Effector CD8-positive, alpha-beta T cell (primary cell): ENCODE data around the gene IGFLR1.

Experiments used
- DNase-seq: peaks from one replicate; lab custom pipeline; 2025; lab: John Stamatoyannopoulos, UW
- total RNA-seq, 4 experiments: gene quantifications; one replicate each; lab custom pipeline; 2026; lab: John Stamatoyannopoulos, UW

The IGFLR1 gene, protein sequence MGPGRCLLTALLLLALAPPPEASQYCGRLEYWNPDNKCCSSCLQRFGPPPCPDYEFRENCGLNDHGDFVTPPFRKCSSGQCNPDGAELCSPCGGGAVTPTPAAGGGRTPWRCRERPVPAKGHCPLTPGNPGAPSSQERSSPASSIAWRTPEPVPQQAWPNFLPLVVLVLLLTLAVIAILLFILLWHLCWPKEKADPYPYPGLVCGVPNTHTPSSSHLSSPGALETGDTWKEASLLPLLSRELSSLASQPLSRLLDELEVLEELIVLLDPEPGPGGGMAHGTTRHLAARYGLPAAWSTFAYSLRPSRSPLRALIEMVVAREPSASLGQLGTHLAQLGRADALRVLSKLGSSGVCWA
- total RNA-seq, result 4.9 to 15.2 (median 6.9) reads per million in 4 experiments

DNA sequence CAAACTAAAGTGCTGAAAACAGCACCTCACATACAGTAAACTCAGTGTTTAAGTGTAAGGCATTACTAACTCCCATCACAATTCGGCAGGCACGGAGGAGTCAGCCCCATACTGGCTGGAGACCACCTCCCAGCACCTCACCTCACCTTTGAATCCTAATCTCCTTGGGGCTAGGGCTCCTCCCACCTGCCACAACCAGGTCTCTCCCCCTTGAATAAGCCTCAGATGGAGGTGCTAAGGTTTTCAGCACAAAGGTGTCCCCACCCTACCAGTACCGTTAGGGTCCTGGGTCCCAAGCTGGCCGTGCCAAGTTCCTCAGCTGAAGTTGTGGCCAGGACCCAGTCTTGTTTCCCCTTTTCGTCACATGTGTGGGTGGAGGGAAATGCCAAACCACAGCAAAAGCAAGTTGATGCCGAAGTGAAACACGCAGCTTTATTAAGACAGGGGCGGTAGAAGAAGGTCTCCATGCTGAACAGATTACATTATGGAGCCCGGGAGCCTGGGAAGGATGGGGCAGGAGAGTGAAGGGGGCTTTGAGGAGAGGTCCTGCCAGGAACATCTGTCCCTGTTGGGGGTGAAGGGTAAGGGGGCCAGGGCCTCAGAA lies at the start of gene IGFLR1:
TSS of gene IGFLR1 (minus strand) at position 332 of the 604 bp plus-strand sequence. CDS start 1,272 bp downstream, outside the sequence.
- DNase-seq, result peak; percentile 31

DNA sequence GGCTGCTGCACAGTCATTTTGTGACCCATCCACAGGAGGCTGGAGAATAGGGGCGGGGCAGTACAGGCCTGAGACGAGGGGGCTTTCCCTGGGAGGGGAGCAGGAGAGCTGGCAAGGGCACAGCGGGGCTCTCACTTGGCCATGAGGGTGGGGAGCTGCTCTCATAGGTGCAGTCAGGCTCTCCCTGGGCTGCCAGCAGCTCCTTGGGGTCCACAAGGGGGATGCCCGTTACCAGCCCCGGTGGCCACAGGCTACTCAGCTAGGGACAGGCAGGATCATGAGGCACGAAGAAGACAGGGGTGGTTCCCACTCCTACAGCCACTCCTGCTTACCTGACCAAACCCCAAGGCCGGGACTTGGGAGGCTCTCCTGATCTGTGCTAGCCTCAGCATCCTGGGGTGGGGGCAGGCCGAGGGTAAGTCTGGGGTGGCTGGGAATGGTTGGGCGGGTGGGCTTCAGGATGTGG lies 49.6 kb upstream of the IGFLR1 start:
- no peak for DNase-seq

DNA sequence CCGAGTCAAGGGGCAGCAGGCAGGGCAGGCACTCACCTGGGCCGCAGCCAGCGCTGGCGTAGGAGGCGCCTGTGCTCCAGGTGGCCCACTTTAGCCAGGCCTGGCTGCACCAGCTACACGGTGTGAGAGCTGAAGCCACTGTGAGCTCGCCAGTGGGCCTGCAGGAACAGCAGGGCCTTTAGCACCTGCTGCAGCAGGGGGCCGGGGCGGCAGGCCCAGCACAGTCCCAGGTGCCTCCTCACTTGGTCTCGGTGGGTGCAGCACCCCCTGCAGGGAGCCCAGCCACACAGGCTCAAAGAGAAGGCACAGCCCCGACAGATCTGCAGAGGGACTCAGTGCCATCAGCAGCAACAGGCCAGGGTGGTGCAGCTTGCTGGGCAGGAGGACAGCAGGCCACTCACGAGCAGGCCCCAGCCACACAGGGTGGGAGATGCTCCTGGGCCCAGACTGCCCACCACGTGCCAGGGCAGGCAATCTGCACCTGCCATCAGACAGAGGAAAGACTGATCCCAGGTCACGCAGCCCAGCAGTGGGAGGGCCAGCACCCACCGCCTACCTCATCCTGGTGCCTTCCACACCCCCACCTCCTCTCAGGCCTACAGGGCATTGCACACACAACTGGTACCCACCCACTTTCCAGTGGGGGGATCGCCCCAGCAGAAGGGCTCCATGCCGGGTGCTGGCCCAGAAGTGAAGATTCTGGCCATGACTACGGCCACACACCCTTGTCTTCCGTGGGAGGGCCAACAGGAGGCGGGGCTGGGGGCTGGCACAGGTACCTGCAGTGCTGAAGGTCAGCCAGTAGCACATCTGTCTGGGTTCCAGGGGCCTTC lies 48.9 kb upstream of the IGFLR1 start:
- DNase-seq, result no peak

DNA sequence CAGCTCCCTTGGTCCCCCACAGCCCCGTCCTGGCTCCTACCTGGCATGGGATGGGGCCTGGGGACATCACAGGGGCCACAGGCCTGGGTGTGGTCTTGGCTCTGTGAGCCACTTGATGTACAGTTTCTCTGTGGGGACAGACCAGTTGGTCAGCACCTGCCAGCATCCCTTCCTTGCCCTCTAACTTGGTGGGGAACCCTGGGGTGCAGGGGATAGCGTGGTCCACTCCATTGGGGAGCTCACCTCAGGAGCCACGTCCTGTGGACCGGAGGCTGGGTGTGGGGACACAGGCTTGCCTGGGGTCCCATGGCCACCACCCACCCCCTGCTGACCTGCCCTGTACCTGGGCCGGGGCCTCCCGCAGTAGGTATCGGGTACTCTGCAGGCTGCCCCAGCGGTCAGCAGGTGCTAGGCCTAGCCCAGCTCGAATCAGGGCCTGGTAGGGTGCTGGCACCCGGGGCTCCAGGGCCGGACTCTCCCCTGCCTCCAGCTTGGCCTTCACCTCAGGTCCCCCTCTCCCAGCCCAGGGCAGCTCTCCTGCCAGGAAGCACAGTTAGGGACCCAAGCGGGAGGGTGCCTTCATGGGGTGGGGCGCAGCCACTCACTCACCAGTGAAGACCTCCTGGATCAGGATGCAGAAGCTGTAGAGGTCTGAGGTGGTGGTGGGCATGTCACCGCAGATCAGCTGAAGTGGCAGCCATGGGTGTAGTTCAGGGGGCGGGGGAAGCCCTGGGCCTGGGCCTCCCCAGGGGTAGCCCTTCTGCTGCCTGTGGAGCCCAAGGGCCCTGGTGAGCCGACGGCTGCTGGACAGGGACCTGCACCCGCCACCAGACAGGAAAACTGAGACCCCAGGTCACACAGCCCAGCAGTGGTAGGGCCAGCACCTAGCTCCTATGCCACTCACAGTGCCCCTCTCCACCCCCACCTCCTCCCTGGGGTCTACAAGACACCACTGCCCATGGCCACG lies 48.0 kb upstream of the IGFLR1 start:
- no peak for DNase-seq

DNA sequence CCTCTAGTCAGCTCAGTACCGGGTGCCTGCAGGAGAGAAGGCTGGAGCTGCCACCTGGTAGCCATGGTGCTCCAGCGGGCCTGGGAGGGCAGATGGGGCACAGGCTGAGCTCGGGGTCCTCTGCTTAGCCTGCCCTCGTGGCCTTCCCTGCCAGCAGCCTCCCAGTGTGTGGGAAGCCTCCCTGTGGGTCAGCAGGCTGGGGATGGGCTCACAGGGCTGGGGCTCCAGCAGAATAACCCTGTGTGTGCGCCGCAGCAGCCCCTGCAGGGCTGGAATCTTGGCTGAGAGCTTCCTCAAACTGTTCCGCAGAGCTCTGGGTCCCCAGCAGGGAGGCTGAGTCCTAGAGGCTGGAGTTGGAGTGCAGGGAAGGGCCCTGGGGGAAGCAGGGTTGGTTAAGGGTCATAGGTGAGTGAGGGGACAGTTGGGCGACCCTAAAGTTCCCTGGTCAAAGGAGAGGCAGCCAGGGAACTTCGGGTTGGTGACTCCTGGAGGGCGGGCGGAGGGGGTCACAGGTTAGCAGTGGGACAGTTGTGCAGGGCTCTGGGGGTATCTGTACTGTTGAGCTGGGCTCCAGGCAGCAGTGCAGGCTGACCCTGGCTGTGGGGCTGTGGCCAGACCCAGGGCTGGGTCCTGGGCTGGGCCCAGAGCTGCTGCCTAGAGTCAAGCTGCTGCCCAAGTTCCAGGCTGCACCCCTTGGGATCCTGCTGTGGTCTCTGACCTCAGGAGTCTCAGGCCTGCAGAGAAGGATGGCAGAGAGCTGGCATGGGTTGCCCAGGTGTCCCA lies 47.1 kb upstream of the IGFLR1 start:
- no peak for DNase-seq

DNA sequence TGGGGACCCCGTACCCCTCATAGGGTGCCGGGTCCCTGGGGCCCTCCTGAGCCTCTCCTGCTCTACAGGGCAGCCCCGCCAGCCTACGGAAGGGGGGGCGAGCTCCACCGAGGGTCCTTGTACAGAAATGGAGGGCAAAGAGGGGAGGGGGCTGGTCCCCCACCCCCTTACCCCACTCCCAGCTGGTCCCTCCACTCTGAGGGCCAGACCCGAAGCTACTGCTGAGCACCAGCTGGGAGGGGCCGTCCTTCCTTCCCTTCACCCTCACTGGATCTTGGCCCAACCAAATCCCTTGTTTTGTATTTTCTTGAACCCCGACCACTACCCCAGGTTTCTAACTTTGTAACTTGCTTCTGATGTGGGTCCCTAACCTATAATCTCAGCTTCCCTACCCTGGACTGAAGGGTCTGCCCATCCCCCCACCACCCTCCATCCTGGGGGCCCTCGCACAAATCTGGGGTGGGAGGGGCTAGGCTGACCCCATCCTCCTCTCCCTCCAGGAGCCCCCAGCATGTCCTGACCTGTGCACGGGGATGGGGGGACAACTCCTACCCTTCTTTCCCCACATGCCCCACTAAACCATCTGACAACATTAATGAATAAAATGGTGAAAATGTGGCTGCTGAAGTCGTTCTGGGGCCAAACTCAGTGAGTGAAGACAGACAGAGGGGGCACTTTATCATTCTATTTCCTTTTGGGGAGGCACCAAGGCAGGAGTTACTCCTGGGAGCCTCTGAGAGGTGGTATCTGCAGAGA lies 46.1 kb upstream of the IGFLR1 start:
- no peak for DNase-seq

DNA sequence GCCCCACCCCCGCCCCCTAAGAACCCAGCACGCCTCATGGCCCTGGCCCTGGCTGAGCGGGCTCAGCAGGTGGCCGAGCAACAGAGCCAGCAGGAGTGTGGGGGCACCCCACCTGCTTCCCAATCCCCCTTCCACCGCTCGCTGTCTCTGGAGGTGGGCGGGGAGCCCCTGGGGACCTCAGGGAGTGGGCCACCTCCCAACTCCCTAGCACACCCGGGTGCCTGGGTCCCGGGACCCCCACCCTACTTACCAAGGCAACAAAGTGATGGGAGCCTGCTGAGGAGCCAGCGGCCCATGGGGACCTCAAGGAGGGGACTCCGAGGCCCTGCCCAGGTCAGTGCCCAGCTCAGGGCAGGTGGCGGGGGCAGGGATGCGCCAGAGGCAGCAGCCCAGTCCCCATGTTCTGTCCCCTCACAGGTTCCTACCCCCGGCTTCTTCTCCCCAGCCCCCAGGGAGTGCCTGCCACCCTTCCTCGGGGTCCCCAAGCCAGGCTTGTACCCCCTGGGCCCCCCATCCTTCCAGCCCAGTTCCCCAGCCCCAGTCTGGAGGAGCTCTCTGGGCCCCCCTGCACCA lies 45.1 kb upstream of the IGFLR1 start:
- no peak for DNase-seq

DNA sequence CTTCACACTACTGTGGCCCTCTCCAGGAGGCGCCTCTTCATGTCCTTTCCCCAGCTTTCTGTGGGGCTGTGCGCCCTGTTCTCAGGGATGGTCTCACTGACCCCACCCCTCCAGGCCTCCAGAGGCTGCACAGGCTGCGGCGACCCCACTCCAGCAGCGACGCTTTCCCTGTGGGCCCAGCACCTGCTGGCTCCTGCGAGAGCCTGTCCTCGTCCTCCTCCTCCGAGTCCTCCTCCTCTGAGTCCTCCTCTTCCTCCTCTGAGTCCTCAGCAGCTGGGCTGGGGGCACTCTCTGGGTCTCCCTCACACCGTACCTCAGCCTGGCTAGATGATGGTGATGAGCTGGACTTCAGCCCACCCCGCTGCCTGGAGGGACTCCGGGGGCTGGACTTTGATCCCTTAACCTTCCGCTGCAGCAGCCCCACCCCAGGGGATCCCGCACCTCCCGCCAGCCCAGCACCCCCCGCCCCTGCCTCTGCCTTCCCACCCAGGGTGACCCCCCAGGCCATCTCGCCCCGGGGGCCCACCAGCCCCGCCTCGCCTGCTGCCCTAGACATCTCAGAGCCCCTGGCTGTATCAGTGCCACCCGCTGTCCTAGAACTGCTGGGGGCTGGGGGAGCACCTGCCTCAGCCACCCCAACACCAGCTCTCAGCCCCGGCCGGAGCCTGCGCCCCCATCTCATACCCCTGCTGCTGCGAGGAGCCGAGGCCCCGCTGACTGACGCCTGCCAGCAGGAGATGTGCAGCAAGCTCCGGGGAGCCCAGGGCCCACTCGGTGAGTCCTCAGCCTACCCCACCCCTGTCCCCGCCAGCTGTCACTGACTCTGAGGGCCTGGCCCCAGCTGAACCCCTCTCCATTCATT lies 44.3 kb upstream of the IGFLR1 start:
- no peak for DNase-seq

DNA sequence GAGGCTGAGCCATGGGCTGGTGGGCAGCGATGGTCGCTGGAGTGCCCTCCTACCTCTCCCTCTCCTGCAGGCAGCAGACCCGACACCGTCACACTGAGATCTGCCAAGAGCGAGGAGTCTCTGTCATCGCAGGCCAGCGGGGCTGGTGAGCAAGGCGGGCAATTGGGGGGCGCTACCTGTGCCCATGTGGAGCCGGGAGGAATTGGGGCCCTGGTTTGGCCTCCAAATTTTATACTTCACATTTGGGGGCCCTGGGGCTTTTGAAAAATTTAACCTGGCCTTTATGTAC lies 43.0 kb upstream of the IGFLR1 start:
- no peak for DNase-seq

DNA sequence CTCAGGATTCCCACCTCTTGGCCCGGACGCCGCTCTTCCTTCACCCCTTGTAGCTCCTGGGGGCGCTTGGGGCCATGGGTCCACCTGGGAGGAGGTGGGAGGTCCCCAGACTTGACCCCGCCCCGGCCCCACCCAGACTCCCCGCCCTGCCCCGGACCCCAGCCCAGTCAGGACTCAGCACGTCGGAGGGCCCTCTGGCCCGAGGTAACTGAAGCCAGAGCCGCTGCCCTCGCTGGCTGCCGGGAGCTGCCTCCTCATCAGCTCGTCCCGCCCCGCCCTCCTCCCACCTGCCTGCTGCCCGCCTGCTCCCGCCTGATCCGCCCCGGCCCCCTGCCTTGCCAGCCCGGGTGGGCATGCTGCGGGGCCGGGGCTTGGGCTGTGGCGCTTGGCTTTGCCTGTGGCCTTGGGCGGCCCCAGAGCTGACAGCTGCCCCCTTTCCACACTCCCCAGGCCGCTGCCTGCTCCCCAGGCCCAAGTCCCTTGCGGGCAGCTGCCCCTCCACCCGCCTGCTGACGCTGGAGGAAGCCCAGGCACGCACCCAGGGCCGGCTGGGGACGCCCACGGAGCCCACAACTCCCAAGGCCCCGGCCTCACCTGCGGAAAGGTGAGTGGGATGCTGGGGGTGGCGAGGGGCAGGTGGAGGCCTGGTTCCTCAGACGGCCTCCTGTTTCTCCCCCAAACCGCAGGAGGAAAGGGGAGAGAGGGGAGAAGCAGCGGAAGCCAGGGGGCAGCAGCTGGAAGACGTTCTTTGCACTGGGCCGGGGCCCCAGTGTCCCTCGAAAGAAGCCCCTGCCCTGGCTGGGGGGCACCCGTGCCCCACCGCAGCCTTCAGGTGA lies 42.5 kb upstream of the IGFLR1 start:
- no peak for DNase-seq

DNA sequence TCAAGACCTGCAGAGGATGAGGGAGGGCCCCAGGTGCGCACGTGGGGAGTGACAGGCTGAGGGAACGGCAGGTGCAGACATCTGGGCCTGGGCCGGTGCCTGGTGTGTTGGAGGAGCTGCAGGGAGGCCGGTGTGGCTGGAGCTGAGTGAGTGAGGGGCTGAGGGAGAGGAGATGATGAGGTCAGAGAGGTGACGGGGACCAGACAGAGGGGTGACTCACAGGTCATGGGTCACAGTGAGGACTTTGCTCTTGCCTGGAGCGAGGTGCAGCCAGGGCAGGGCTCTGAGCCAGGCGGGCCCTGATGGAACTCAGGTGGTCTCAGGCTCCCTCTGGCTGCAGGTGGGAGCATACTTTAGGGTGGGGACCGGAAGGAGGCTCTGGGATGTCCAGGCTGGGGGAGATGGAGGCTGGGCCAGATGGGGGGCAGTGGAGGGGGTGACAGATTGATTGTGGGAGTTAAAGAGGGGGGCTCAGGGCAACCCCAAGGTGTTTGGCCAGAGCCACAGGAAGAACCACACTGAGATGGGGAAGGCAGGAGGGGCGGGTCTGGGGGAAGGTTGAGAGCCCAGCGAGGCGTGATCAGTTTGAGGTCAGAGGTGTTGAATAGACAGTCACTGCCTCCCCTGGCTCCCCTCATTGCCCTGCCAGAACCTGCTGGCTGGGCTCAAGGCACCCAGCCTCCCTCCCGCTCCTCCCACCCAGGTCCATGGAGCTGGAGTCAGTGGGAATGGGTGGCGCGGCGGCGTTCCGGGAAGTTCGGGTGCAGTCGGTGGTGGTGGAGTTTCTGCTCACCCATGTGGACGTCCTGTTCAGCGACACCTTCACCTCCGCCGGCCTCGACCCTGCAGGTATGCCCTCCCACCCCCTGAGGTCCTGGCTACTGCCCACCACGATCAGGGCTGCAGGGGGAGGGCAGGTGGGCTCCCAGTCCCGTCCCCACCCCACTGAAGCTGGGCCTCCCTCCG lies 41.5 kb upstream of the IGFLR1 start:
- DNase-seq, result no peak

DNA sequence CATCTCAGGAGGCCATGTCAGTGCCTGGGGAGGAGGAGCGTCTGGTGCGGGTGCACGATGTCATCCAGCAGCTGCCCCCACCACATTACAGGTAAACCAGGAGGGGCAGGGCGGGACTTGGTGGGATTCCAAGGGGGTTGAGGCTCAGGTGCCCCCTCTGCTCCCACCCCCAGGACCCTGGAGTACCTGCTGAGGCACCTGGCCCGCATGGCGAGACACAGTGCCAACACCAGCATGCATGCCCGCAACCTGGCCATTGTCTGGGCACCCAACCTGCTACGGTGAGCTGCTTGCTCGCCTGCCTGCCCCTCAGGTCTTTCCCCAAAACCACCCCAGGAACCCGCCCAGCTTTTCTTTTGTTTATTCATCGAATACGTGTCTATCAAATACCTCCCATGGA lies 40.3 kb upstream of the IGFLR1 start:
- no peak for DNase-seq

DNA sequence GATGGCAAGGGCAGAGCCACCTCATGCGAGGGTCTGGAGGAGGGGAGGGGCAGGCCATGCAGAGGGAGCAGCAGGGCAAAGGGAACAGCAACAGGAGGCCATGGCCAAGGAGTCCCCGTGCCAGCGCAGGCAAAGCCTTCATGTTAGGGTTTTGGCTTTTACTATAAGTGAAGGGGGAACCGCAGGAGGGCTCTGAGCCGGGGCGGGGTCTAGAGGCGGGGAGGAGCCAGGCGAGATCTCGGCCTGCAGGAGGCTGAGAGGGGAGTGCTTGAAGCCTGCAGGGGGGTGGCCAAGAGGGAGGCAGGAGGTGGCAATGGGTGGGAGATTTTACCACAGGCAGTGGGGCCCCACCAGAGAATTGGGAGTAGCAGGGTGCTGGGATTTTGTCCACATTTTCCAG lies 39.4 kb upstream of the IGFLR1 start:
- DNase-seq, result no peak

DNA sequence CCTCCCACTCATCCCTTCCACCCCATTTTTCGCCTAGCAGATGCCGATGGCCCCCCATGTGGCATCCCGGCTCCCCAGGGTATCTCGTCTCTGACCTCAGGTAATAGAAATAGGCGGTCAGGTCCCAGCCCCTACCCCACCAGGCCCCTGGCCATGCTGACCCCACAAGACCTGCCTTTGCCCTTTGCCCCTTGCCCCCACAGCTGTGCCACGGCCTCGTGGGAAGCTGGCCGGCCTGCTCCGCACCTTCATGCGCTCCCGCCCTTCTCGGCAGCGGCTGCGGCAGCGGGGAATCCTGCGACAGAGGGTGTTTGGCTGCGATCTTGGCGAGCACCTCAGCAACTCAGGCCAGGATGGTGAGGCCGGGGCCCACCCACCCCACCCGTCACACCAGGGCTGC lies 38.5 kb upstream of the IGFLR1 start:
- DNase-seq, result no peak

DNA sequence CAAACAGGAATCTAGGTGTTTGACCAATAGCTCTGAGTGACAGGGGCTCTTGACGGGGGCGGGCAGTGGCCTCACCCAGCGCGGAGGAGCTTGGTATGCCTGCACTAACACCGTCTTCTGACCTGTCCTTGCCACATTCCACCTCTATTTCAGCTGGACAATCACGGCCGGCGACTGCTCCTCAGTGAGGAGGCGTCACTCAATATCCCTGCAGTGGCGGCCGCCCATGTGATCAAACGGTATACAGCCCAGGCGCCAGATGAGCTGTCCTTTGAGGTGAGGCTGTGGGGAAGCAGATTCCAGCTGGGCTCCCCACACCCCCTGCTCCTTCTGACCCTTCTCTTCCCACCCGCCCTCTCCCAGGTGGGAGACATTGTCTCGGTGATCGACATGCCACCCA lies 37.8 kb upstream of the IGFLR1 start:
- no peak for DNase-seq

DNA sequence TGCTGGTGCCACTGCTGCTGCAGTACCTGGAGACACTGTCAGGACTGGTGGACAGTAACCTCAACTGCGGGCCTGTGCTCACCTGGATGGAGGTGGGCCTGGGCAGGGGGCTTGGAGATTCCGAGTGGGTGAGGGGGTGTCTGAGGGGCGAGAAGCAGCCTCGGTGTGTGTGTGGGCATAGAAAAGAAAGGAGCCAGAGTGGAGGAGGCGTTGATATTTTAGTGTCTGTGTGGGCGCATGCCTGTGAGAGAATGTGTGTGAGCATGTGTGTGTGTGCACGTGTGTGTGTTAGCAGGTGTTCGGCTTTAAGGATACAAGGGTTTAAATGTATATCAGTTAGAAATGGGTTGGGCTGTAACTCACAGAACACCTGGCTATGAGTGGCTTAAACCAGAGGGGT lies 36.8 kb upstream of the IGFLR1 start:
- DNase-seq, result no peak

DNA sequence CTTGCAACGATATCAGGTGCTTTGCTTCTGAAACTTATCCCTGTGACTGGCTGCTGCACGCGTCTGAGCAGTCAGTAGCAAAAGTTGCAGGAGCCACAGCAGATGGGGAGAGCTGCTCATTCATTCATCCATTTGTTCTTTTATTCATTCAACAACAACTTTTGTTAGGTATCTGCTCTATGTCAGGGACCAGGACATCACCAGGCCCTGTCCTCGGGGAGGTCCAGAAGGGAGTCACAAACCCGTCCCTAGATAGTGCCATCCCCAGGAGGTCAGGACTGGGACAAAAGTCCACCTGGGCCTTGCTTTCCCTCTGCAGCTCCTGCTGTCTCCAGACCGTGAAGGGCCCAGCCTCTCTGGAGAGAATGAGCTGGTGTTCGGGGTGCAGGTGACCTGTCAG lies 35.7 kb upstream of the IGFLR1 start:
- no peak for DNase-seq
